Measurements from ENCODE around the gene ILK.

The ILK gene

DNA sequence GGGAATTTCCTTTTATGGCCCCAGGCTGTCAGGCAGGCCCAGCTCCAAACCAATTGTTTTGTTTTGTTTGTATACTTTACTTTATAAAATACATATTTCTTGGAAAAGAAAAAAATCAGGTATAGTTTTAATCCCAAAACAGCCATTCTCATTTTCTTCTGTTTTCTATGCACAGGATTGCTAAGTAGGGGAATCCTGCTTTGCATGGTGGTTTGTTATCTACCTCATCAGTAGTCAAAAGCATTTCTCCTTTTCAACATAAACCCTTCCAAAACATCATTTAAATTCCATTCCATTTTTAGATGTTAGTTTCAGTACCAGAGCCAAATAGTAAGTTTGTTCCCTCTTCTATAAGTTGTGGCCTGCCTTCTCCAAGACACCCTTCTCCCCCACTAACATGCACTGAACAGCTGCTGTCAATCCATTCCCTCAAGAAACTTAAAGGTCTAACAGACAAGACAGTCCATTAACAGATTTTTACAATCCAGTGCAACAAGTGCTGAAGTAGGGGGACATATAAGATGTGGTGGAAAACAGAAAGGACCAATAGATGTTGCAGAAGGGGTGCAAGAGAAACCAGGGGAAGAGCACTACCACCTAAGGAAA lies 3.7 kb downstream of the ILK start:
- no peak for DNase-seq

DNA sequence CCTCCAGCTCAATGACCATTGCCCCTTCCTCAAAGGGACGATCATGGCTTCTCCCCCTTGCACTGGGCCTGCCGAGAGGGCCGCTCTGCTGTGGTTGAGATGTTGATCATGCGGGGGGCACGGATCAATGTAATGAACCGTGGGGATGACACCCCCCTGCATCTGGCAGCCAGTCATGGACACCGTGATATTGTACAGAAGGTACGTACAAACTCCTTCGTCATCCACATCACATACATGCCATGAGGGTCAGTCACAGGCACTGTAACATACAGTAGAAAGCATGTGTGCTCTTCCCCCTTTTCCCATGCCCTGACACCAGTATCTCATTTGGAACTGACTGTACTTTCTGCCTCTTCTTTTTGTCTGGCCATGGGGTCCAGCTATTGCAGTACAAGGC lies 4.4 kb downstream of the ILK start:
- no peak for DNase-seq

DNA sequence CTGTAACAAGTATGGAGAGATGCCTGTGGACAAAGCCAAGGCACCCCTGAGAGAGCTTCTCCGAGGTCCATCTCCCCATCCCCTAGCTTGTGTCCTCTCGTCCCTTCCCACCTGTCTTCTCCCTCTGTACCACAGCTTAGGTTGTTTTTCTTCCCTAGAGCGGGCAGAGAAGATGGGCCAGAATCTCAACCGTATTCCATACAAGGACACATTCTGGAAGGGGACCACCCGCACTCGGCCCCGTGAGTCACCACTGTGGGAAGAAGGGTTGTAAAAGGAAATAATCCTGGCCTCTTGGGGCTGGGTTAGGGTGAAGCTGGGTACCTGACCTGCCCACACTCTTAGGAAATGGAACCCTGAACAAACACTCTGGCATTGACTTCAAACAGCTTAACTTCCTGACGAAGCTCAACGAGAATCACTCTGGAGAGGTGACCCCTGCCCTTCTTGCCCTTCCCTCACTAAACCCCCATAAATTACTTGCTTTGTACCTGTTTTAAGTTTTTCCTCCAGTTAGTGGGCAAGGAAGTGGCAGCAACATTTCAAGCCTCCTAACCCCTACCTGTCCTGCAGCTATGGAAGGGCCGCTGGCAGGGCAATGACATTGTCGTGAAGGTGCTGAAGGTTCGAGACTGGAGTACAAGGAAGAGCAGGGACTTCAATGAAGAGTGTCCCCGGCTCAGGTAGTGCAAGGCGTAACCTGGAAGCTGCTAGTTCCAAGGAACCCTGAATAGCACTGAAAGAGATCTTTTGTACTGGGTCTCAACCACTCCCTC lies 5.3 kb downstream of the ILK start:
- DNase-seq = no peak

DNA sequence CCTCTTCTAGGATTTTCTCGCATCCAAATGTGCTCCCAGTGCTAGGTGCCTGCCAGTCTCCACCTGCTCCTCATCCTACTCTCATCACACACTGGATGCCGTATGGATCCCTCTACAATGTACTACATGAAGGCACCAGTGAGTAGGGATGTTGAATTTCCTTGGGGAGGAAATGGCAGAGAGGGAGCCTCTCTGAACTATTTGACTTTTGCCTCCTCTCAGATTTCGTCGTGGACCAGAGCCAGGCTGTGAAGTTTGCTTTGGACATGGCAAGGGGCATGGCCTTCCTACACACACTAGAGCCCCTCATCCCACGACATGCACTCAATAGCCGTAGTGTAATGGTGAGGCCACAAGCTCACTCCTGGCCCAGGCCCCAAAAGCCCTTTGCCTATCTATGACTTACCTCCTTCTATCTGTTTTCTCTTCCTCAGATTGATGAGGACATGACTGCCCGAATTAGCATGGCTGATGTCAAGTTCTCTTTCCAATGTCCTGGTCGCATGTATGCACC lies 6.0 kb downstream of the ILK start:
- DNase-seq = no peak

DNA sequence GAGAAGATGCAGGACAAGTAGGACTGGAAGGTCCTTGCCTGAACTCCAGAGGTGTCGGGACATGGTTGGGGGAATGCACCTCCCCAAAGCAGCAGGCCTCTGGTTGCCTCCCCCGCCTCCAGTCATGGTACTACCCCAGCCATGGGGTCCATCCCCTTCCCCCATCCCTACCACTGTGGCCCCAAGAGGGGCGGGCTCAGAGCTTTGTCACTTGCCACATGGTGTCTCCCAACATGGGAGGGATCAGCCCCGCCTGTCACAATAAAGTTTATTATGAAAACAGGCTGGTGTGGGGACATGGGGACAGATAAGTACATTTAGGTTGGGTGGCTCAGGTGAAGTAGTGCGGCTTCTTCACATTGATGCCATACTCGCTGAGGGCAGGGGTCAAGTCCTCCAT lies 7.0 kb downstream of the ILK start:
- no peak for DNase-seq

DNA sequence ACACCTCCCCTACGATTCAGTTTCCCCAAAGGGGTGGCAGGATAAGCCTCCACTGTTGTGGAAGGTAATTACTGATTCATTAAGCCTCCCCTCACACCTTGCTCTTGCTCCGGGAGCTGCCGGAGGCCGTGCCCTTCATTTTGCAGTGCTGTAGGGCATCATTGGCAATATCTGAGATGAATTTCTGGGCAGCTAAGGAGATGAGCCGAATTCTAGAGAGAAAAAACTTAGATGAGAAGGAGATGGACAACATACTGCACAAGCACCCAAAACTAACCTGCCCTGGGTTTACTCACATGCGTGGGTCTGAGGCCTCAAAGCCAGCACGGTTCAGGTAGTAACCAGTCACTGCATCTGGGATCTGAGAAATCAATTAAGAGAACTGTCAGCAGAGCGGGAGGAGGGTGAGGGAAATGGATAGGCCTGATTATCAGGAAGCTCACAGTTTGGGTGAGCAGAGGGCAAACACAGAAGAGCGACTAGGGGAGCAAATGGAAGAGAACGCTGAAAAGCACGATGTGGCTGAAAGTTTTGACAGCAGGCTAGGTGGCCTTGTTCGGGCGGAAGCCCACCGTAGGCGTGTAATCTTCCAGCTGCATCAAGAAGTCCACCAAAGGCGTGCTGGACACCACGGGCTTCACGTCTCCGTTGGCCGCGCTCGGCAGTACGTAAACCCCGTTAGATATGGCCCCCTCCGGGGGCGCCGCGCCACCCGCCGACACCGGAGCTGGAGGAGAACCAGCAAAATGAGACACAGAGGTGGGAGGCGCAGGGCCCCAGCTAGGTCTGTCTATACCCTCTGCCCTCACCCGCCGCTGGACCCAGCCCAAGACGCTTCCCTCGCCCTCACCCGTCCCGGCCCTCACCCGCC lies 7.8 kb downstream of the ILK start:
- no peak for DNase-seq

DNA sequence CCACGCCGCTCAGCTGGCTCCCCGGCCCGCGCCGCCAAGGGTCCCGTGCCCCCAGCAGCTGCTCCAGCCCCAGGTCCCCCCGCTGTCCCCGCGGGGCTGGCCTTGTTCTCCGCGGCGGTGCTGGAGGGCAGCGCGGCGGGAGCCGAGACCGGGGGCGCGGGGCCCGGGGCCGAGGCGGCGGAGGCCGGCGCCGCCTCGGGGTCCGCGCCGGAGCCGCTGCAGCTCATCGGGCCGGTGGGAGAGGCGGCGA lies 8.3 kb downstream of the ILK start:
- no peak for DNase-seq

DNA sequence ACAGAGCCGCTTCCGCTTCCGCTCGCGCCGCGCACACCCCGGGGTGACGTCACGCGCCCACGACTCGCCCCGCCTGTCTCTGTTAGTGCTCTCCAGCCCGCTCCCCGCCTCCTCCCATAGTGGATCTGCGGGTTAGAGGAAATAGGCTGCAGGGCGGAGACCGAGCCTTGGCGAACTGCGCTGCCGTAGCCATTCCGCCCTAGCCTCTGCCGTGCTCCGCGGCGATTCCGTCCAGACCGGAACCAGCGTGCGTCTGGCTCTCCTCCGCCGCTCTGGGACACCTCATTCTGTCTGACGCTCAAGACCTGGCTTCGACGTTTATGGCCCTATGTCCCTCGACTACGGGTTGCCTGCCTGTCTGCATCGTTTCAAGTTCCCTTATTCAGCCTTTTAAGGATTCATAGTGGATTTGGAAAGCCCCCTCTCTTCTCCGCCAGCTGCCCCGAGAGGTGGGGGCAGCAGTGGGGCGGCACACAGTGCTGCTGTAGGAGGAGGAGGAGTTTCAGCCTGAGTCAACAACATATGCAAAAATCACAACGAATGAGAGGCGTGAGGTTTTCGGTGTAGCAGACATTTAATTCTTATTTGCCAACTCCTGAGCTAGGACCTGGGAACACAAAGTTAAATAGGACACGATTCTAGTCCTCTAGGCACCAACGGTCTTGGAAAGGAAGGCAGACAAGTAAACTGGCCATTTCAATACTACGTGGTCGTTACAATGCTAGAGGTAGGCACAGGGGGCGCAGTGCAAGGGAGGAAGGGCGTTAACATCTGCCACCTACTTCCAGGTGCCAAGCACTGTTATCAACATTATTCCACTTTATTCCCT lies 8.9 kb downstream of the ILK start, which contains the start of gene TAF10:
TAF10 (minus strand) TSS at position 4 of the 829 bp plus-strand sequence. CDS start 27 bp downstream, outside the sequence.
- peak; percentile 90 for DNase-seq

DNA sequence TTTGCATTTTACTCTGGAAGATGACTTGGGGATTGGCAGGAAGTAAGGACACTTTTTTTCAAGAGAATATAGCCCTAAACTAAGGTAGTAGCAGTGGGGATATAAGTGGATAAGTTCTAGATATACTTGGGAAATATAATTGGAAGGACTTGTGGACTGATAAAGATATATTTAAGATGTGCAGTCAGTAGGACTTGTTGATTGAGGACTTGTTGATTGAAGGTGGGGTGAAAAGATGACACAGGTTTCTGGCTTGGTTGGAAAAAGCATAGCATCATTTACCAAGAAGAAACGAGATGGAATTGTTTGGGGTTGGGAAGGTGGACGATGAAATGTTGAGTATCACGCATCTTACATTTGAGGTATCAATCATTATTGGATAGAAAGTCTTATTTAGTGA lies 9.9 kb downstream of the ILK start:
- no peak for DNase-seq

DNA sequence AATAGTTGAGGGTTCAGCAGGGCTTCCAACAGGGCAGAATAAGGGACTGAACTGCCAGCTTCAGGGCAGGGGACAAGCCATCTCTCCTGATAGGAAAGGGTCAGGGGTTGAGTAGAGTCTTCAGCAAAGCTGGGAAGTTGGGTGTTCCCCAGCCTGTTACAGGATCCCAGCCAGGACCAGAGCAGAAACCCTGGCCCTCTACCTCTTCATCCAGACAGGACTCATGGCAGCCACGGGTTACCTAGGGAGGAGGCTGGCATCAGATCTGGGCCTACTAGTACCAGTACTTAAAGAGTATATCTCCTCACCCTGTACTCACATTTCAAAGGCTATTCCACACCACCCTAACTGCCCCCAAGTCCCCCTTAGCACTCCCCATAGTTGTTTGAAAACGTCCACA lies 10.9 kb downstream of the ILK start:
- no peak for DNase-seq

DNA sequence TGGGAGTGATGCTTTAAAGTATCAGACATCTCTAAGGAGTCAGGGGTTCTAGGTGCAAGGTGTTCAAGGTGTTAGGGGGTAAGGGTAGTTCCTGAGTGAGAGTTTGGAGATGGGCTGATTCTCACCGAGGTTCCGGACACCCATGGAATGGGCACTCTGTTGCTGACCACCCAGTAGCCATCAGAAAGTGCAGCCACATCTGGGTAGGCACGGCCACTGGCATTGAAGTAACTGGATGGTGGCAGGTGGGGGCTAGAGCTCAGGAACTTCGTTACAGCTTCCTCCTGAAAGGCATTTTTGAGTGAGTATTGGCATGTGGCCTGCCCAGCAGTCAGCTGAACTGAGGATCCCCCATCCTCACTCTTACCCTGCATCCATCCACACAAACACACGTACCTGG lies 11.5 kb downstream of the ILK start:
- DNase-seq = no peak

DNA sequence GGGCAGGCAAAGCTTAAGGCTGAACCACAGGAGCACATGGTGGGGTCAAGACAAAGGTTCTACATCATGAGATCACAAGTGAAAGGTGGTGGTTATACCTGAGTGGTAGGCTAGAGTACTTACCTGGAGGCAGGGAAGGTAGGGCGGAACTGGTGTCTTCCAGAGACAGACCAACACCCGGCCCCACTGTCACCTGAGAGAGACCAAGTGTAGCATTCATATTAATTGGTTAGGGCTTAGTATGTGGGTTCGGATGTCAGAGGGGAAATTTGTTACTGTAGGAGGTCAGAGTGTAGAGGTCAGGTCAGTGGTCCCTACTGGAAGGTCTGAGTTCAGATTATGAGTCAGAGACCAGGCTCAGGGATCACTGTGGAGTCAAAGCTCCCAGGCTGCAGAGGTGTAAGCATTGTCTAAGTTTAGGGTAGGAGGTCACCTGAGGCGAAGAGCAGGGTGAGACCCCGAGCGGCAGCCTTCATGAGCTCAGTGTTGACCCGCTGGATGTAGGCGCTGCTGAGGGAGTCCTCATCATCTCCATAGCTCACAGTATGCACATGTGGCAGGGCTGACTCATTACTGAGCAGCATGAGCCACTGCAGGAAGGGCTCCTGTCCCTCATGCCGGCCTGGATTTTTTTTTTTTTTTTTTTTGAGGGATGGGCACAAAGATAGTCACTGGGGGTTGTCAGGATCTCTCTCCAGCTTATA lies 12.5 kb downstream of the ILK start:
- no peak for DNase-seq

DNA sequence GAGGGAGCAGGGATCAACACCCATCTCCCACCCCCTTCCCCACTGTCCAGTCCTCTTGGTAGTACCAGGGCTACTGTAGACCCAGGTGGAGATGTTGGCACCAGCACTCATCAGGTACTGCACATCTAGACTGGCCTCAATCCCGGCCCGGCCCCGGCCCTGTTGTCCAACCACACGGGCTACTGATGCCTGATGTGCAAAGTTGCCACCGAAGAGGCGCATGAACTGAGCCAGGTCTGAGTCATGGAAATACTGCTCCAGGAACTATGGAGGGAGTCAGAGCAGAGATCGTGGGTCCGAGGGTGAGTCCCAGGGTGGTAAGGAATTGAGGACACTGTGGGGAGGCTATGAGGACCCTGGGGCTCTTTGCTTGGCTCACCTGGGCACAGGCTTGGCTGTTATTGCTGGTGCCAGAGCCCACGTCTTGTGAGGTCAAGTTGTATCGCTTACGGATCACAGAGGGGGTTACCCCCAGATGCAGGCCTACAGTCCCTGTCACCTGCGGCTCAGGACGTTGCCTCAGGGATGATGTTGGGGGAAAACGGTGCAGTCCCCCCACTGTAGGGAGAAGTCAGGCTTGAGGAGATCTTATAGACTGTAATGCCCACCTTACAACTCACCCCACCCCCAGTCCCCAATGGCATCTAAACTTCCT lies 13.1 kb downstream of the ILK start:
- no peak for DNase-seq

DNA sequence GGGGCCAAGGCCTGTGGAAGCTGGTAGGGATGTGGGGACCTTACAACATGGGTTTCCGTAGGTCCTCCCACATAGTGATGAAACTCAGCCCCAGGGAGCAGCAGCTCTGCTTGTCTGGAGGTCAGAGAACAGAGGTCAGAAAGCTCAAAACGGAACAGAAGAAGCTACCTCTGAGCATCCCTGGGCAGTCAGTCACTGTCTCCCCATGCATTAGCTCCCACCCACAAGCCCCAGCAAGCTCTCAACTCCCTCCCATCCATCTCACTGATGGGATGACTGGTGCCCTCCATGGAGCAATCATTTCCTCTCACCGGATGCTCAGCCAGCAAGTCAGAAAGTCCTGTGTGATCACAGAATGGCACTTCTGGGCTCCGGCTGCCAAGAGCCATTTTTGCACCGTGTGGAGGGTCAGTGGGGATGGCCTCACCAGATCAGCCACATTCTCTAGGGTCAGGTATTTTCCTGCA lies 13.8 kb downstream of the ILK start:
- no peak for DNase-seq

DNA sequence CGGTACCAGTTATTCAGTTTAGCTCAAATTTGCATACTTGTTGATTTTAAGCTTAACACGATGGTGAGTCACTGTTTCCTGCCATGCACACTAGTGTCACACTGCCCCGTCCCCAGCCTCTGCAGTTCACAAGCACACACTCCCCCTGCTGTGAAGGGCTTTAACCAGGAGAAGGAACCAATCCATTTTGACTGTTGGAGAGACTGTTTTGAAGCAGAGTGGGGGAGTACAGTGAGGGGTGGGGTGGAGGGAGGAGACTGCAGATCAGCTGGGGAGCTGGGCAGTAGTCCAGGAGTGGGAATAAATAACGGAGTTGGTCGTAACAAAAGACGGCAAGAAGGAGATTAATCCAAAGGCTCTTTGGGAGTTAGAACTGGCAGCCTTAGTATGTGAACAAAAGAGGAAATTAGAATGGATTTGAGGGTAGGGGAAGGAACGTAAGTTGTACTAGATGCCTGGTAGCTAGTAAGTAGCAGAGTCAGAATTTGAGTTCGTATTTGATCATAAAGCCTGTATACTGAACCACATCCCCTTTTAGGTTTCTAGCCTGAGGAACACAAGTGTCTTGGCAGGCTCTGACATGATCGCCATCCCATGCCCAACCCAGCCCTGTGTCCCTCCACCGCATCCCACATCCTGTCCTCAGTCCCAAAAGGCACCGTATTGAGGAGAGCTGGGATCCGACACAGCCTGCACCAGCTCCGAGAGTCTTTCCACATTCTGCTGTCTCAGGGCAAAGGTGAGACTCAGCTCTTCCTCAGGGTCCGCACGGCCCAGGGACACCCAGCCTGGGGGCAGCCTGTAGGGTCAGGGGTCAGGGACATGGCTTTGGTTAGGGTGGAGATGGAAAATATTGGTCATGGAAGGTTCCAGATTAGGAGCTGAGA lies 14.8 kb downstream of the ILK start:
- DNase-seq = no peak

DNA sequence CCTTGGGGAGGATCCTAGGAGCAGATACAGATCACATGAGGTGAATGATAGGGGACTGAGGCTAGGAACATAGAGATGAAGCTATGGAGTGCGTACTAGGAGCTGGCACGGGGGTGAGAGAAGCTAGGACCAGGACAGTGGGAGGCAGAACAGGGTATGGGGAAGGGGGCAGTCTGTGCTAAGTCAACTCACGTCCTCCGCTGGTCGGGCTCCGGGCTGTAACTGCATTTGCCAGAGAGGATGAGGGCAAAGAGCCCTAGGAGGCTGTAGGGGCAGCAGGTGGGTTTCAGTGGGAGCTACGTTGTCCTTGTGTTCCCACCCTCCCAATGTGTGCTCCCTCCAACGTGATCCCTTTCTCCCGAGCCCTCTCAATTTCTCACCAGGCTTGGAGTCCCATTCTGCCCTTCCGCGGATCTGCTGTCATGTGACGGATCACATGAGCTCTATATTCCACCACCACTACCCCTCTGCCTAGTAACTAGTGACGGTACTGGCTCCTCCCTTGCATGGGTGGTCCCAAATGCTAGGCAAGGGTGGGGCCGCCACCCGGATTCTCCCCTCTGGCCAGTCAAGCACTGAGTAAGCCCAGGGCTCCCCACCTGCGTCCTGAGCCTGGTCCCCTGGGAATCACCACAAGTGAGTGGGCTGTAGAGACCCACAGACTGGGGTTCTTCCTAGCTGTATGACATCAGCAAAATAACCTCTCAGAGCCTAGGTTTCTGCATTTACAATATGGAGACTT lies 15.6 kb downstream of the ILK start, which contains the start of gene TPP1:
TPP1 (minus strand) TSS at position 419 of the 742 bp plus-strand sequence; CDS start at position 397, 22 bp downstream.
- DNase-seq = peak; percentile 93

DNA sequence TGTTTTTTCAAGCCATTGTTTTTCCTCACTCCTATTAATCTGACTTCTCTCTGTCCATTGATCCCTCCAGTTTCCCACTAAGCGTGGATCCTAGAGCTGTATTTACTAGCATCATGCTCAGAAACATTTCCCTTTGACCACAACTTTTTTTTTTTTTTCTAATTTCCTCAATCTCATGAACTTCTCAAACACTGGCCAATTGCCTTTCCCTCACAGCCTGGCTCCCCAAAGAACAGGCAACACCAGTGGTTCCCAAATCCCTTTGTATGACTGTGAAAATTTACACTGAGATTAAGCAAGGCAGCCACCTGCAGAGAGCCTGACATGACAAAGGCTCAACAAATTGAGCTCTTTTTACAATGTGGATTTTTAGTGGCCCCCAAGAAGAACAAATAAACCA lies 17.1 kb downstream of the ILK start:
- DNase-seq = no peak

DNA sequence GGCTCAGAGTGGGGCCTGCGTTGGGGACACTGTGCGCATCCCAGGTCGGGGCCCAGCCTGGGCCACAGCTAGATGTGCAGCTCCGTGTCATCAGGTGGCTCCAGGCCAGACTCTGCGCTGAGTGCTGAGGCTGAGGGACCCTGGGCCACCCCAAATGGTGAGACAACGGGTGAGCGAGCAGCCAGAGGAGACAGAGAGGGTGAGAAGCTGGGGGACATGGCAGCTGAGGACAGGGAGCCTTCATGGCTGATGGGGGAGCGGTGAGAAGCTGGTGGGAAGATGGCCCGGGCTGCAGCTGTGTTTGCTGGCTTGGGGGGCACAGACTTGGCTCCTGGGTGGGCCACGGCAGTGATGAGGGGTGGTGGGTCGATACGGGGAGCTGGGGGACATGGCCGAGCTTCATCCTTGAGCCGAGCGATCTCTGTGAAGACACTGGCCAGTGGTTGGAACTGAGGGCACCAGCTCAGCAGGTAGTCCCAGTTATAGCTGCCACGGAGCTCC lies 18.2 kb downstream of the ILK start:
- DNase-seq = no peak
